Stomach smooth muscle (tissue), 2 donors: ENCODE results near the gene PPP1R13B.
"Not testable (repeated sequence)": the region's sequence is repeated elsewhere in the genome, so short reads cannot be mapped to it uniquely, and the experiment has no call there.

ENCODE experiments used
- H3K27ac ChIP-seq: one replicate; pipeline ENCODE4 v1.7.0; 2013; ENCODE audit warnings: mild to moderate bottlenecking, low read length, inconsistent platforms
- H3K27me3 ChIP-seq, 2 donors: one replicate each; pipeline ENCODE4 v1.7.0; 2013; ENCODE audit warnings: low read length in 2 of 2; ENCODE audit not compliant: insufficient read depth in 2 of 2, control insufficient read depth in 1 of 2
- H3K36me3 ChIP-seq, 2 donors: one replicate each; pipeline ENCODE4 v1.7.0; 2013; ENCODE audit warnings: low read length in 2 of 2; ENCODE audit not compliant: control insufficient read depth in 2 of 2, insufficient read depth in 2 of 2
- H3K4me1 ChIP-seq: one replicate; pipeline ENCODE4 v1.7.0; 2013; ENCODE audit warnings: low read length; ENCODE audit not compliant: control insufficient read depth, insufficient read depth
- H3K4me3 ChIP-seq, 2 donors: one replicate each; pipeline ENCODE4 v1.7.0; 2013; ENCODE audit warnings: low read length in 2 of 2
- H3K9ac ChIP-seq, 2 donors: one replicate each; pipeline ENCODE4 v1.7.0; 2013; ENCODE audit warnings: low read length in 2 of 2, mild to moderate bottlenecking in 1 of 2
- H3K9me3 ChIP-seq, 2 donors: one replicate each; pipeline ENCODE4 v1.7.0; 2013; ENCODE audit warnings: low read length in 2 of 2; ENCODE audit not compliant: control insufficient read depth in 2 of 2
- donor health status: healthy.
- donor health status: Pancreatic carcinoma.

The PPP1R13B gene

DNA sequence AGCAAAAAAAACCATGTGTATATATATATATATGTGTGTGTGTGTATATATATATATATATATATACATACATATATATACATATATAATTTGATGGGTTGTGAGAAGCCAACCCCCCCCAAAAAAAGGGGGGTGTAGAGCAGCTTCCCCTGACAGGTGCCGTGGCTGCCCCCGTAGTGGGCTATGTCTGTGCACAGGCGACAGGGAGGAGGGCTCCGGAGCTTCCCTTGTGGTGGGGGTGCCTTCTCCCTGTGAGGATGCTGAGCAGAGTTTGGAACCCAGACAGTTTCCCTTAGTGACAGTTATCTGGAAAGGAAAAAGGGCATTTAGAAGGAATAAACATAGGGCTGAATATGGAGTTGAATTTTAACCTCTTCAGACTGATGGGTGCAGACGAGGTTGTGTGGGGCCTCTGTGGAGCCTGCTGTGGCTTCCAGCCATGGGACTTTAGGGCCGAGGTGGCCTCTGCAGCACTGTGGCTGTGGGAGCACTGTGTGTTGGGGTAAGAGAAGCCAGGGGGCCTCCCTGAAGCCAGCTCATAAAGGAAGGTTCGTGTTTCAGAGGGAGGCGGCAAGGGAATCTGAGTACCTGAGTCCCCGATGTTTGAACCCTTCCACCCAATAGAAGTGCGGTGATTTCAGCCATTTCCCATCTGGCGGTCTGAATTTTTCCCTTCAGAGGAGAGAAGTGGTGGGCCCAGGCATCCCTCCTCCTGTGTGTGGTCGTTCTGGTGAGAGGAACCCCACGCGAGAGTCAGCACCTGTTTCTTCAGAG lies 151.9 kb downstream of the PPP1R13B start:
- Histone ChIP-seq H3K27me3 (no peaks in the 10 kb centered on the region), H3K4me3 (no peak overlapping the region), H3K9ac (peak overlapping the region in 1 of 2 donors; percentile 23), H3K9me3 (no peaks in the 10 kb centered on the region), H3K27ac (peak overlapping the region; percentile 58), H3K36me3 (peaks cover 31 to 34% of the 10 kb centered on the region in 2 donors), H3K4me1 (peaks cover 40% of the 10 kb centered on the region)

DNA sequence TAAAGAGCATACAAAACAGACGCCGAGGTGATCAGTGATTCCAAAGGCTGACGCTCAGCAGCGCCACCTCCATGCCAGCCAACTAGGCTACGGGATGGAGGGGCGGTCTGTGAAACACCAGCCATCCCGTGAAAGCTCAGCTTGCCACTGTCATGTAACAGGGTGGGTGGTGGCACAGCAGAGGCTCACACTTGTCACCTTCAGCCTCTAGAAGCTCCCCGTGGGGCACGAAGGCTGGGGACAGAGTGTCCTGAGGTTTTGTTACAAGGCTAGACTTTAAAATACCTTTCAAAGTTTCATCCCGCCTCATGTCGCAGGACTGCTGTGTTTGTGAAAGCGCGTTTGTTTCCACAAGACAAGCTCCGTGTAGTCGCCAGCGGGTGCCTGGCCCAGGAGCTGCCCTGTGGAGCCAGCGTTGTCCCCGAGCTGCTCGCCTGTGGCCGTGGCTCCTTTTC lies 152.8 kb downstream of the PPP1R13B start:
- Histone ChIP-seq H3K4me1 (peaks cover 40% of the 10 kb centered on the region), H3K27me3 (no peaks in the 10 kb centered on the region), H3K9me3 (no peaks in the 10 kb centered on the region), H3K27ac (no peak overlapping the region), H3K36me3 (peaks cover 30 to 32% of the 10 kb centered on the region in 2 donors), H3K4me3 (no peak overlapping the region), H3K9ac (no peak overlapping the region)

DNA sequence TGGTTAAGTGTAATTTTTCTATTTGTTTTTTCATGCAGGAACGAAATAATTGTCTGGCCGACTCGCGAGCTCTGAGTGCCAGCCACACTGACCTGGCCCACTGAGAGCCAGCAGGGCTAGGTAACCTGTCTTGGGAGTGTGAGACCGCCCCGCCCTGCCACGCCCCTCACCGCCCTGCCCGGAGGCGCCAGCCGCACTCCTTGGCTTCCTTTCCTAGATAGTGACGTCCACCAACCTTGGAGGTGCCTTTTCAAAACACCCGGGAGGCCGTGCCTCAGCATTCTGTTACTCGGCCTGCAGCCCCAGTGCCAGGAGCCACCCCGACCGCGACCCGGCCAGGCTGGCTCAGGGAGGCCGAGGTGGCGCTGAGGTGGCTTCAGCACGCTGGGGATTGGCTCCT lies 153.9 kb downstream of the PPP1R13B start:
- H3K4me1 ChIP-seq, result peaks cover 41% of the 10 kb centered on the region
- peaks cover 23 to 31% of the 10 kb centered on the region in 2 donors for H3K36me3 ChIP-seq
- H3K27me3 ChIP-seq, result no peaks in the 10 kb centered on the region

DNA sequence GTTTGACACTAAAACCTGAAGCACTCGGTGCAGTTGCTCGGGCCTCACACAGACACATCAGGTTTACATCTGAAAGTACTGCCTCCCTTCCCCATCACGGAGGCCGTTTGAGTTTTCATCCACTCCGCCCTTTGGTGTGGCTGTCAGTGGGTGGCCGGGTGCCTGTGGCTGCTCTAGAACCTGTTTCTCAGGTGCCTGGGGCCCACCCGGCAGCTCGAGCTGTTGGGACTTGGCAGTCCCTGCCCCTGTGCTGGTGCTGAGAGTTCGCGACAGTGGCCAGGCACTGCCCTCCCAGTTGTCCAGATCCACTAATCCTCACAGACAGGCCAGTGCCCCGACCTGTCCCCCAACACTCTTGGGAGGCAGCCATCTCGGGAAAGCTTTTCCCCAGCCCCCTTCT lies 154.5 kb downstream of the PPP1R13B start:
- Histone ChIP-seq H3K9me3 (no peaks in the 10 kb centered on the region), H3K4me1 (peaks cover 35% of the 10 kb centered on the region), H3K27ac (no peak overlapping the region), H3K36me3 (peaks cover 27 to 32% of the 10 kb centered on the region in 2 donors), H3K4me3 (no peak overlapping the region), H3K9ac (no peak overlapping the region), H3K27me3 (no peaks in the 10 kb centered on the region)

More for the DNA sequence above, 153.9 kb downstream of the PPP1R13B start:
- H3K4me3 ChIP-seq, result no peak overlapping the region
- H3K27ac ChIP-seq, result no peak overlapping the region
- no peaks in the 10 kb centered on the region for H3K9me3 ChIP-seq
- no peak overlapping the region for H3K9ac ChIP-seq

DNA sequence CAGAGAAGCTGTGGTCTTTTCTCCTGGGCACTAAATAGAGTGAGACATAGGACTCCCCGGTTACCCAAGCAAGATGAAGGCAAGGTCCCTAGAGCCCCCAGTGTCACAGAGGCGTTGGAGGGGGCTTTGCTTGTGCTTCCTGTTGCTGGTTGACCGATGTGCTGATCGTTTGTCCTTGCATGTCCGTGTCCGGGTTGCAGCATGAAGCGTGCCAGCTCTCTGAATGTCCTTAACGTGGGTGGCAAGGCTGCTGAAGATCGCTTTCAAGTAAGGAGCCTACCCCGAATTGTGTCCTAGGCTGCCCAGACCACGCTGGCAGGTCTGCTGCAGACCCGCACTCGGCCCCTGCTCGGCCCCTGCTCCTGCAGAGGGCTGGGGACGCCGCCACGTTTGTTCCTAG lies 155.2 kb downstream of the PPP1R13B start:
- peaks cover 29 to 31% of the 10 kb centered on the region in 2 donors for H3K36me3 ChIP-seq

DNA sequence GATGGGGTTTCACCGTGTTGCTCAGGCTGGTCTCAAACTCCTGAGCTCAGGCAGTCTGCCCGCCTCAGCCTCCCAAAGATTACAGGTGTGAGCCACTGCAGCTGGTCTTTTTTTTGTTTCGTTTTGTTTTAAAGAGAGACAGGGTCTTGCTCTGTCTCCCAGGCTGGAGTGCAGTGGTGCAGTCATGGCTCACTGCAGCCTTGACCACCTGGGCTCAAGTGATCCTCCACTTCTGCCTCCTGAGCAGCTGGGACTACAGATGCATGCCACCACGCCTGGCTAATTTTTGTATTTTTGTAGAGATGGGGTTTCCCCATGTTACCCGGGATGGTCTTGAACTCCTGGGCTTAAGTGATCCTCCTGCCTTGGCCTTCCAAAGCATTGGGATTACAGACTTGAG lies 155.7 kb downstream of the PPP1R13B start:
- peaks cover 23% of the 10 kb centered on the region for H3K4me1 ChIP-seq
- H3K27ac ChIP-seq, H3K9me3 ChIP-seq, H3K4me3 ChIP-seq, H3K27me3 ChIP-seq, H3K9ac ChIP-seq: not testable (repeated sequence)
- H3K36me3 ChIP-seq, result peaks cover 29 to 36% of the 10 kb centered on the region in 2 donors

More for the DNA sequence above, 155.2 kb downstream of the PPP1R13B start:
- H3K4me3 ChIP-seq, result no peak overlapping the region
- H3K4me1 ChIP-seq, result peaks cover 28% of the 10 kb centered on the region
- no peaks in the 10 kb centered on the region for H3K27me3 ChIP-seq
- no peaks in the 10 kb centered on the region for H3K9me3 ChIP-seq
- no peak overlapping the region for H3K9ac ChIP-seq
- H3K27ac ChIP-seq, result no peak overlapping the region

DNA sequence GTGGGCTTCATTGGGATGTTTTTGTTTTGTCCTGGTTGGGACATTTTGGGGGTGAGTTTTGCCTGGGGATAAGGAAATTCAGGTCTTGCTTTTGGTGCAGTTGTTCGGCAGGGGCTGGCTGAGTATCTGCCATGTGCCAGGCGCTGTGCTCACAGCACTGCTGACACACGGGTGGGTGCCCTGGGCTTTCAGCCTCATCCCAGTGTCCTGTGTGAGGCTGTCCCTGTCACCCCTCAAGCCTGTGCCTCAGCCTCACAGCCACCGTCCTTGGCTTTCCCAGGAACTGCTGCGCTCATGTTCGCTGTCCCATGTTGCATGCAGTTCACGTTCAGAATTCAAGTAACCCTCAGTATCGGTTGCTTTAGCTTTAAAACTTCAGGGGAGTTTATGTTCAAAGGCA lies 157.0 kb downstream of the PPP1R13B start:
- no peaks in the 10 kb centered on the region for H3K27me3 ChIP-seq
- no peak overlapping the region for H3K27ac ChIP-seq
- H3K4me3 ChIP-seq, result no peak overlapping the region
- peaks cover 11% of the 10 kb centered on the region for H3K4me1 ChIP-seq
- H3K9ac ChIP-seq, result no peak overlapping the region
- H3K36me3 ChIP-seq, result peaks cover 42 to 43% of the 10 kb centered on the region in 2 donors
- H3K9me3 ChIP-seq, result no peaks in the 10 kb centered on the region

DNA sequence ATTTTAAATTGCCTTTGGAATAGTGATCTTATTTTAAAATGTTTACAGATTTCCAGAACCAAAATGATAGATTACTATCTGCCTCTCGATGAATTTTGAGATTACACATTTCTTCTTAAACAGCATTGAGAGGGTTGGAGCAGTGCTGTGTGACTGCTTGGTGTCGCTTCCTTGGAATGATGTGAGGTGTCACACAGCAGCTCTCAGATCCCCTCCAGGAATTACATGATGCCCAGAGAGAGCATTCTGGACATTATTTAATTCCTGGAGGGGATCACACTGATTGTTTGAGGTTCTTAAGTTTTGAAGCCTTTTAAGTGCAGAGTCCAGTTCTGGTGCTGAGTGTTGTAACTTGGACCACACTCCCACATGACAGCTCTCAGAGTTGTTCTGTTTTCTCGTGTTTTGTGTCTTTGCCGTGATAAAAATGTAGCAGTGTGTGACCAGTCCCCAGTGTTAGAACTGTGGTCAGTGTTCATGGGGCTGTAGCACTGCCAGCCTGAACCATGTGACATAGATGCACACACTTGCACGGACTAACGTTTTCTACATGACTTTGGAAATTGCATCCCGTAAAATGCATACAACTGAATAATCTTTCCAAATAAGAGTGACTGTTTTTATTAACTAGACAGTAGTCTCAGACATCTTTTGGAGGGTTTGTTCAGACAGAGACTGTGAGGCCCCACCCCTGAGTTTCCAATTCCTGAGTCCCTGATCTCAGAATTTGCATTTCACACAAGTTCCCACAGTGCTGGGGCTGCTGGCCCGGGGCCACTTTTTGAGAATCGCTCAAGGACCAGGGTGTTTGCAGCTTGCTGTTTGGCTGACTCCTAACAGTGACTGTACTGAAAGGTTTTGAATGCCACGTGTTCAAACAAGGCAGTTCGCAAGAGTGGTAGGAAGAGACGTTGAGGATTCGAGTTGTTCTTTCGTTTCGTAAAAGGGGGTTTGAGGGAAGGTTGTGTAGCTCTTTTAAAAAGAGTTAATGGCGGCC lies 158.2 kb downstream of the PPP1R13B start:
- Histone ChIP-seq H3K4me1 (peaks cover 12% of the 10 kb centered on the region), H3K9ac (no peak overlapping the region), H3K27me3 (no peaks in the 10 kb centered on the region), H3K27ac (no peak overlapping the region), H3K9me3 (no peaks in the 10 kb centered on the region), H3K4me3 (no peak overlapping the region), H3K36me3 (peaks cover 41 to 48% of the 10 kb centered on the region in 2 donors)

DNA sequence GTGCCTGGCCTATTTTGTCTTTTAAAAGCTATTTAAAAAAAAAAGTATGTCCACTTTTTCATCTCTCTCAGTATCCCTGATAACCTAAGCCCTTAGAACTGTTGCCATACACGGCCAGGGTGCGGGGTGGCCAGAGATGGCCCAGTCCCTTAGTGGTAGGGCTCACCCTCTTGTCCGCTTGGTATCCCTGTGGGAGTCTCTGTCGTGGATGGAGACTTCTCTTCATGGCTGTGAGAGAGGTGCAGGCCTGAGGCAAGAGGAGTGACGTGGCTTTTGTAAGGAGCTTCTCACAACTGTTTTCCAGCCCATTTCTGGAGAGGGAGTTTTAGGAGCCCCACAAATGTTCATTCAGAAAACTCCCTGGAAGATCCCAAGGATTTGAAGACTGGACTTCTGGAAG lies 158.9 kb downstream of the PPP1R13B start:
- H3K36me3 ChIP-seq, result peaks cover 36 to 44% of the 10 kb centered on the region in 2 donors
- no peak overlapping the region for H3K27ac ChIP-seq
- no peaks in the 10 kb centered on the region for H3K9me3 ChIP-seq
- no peak overlapping the region for H3K9ac ChIP-seq
- H3K4me1 ChIP-seq, result peaks cover 12% of the 10 kb centered on the region
- no peak overlapping the region for H3K4me3 ChIP-seq
- H3K27me3 ChIP-seq, result no peaks in the 10 kb centered on the region

DNA sequence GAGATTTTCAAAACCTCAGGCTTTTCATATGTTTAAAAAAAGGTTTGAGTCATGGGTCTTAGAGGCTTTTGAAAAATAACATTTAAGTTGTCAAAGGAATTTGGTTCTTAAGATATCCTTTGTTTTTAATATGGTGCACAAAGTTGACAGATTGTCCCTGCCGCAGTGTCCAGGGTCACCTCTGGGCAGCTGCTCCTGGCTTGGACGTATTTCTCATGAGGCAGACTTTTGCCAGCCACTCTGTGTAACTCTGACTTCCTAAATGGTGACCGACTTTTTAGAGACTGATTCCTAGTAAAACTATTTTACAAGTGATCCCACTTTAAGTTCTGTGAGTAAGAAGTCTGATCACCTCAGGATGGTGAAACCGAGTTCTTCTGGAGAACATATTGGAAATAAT lies 159.7 kb downstream of the PPP1R13B start:
- H3K4me3 ChIP-seq, result no peak overlapping the region
- no peaks in the 10 kb centered on the region for H3K9me3 ChIP-seq
- peaks cover 35 to 45% of the 10 kb centered on the region in 2 donors for H3K36me3 ChIP-seq
- H3K4me1 ChIP-seq, result peaks cover 12% of the 10 kb centered on the region
- H3K27ac ChIP-seq, result no peak overlapping the region
- no peaks in the 10 kb centered on the region for H3K27me3 ChIP-seq
- no peak overlapping the region for H3K9ac ChIP-seq
